GM20000 (cell line): Measurements from ENCODE around the gene HABP4.

Experiments
- DNase-seq: peaks from one replicate; pipeline ENCODE4 v3.0.0; 2012; ENCODE audit warnings: low spot score
- CTCF ChIP-seq: IDR thresholded peaks from 2 replicates; pipeline ENCODE4 v1.5.1; 2012; ENCODE audit warnings: mild to moderate bottlenecking, control low read depth; ENCODE audit errors: extremely low read depth, missing control alignments

The HABP4 gene

GRCh38 chr9:96449845-96450612, at the start of gene HABP4:
Gene HABP4, plus strand, starts transcription at chr9:96450169. Its CDS starts 111 bp downstream, at chr9:96450280.
- no peak for TF ChIP-seq CTCF
- peak; percentile 99 for DNase-seq

- no peak for DNase-seq
- no peak for TF ChIP-seq CTCF
These were observed 41.3 kb upstream of the HABP4 start for GRCh38 chr9:96408409-96409280.

GRCh38 chr9:96411129-96411838, 38.7 kb upstream of the HABP4 start:
- no peak for TF ChIP-seq CTCF
- DNase-seq, result no peak

- DNase-seq, result no peak
- TF ChIP-seq CTCF, result no peak
These were observed 37.6 kb upstream of the HABP4 start for GRCh38 chr9:96412174-96412913.

GRCh38 chr9:96413302-96414221, 36.4 kb upstream of the HABP4 start:
- no peak for DNase-seq
- TF ChIP-seq CTCF, result no peak

GRCh38 chr9:96417051-96417586, 32.9 kb upstream of the HABP4 start:
- peak; percentile 92 for DNase-seq
- no peak for TF ChIP-seq CTCF
